ENCODE measurements around the gene SLC6A15.

The SLC6A15 gene

DNA sequence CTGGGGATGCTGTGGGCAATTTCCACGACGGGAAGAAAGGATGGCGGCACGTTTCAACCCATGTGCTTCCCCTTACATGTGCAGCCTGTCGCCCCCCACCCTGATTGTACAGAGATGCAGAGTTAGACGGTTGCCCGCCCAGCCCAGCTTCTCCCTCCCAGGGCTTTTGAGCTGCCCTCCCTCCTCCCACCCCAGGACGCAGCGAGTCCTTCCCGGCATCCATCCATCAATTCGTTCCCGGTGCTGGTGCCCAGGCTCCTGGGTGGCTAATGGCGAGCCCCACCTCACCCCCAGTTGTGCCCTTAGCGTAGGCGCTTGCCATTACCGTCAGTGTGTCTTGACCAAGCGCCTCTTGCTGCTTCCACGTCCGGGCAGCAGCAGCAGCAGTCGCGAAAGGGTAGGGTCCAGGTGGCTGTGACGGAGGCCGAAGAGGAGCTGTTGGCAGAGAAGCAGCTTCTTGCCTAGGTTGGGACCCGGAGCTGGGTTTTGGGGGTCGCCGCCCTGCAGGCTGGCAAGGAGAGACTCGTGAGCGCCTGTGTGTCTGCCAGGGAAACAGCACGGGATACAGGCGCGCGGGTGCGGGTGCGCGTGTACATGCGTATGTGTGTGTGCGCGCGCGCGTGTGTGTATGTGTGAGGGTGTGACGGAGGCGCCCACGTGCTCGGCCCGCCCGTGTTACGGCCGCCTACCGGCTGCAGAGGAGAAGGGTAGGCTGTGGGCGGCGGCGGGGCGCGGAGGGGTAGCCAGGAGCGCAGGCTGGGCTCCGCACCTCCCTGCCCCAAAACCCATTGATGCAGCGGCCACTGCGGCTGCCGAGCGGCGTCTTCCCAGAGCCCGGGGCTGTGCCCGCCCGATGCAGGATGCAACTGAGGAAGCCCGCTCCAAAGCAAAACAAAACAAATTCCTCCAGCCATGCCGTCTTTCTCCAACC is at the start of gene SLC6A15:
TSS of gene SLC6A15 (minus strand) at position 602 of the 931 bp plus-strand sequence. CDS start 20,679 bp downstream, outside the sequence.
- H3K27me3 ChIP-seq (ENCODE audit: control insufficient read depth in 1 of 2, insufficient read depth in 2 of 2, low read length in 2 of 2) = peaks cover 23 to 35% of the 10 kb centered on the region in 2 donors
- H3K9me3 ChIP-seq (ENCODE audit: control insufficient read depth in 2 of 2, low read length in 2 of 2) = no peaks in the 10 kb centered on the region
- peak within 1 kb of the TSS; percentile 72 to 76 for H3K4me3 ChIP-seq (ENCODE audit: low read length in 2 of 2)
- H3K4me1 ChIP-seq (ENCODE audit: control insufficient read depth, insufficient read depth, low read length) = peaks cover 8% of the 10 kb centered on the region
- H3K27ac ChIP-seq (ENCODE audit: low read length) = no peak within 1 kb of the TSS
- no peak within 1 kb of the TSS for H3K9ac ChIP-seq (ENCODE audit: low read length in 2 of 2)
- H3K36me3 ChIP-seq (ENCODE audit: control insufficient read depth in 2 of 2, insufficient read depth in 2 of 2, low read length in 2 of 2) = no peaks in the 10 kb centered on the region

DNA sequence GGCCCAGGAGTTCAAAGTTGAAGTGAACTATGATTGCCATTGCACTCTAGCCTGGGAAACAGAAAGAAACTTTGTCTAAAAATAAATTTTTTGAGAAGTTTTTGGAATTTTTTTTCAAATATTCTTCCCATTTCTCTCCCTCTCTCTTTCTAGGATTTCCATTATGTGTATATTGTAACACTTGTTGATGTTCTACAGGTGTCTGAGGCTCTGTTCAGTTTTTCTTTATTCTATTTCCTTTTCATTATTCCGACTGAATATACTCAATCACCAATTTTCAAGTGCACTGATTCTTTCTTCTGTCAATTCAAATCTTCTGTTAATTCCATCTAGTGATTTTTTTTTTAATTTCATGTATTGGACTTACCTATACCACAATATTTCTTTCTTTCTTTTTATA is 48.3 kb upstream of the SLC6A15 start:
- Histone ChIP-seq H3K4me1 (ENCODE audit: control insufficient read depth, insufficient read depth, low read length) (no peaks in the 10 kb centered on the region), H3K27me3 (ENCODE audit: control insufficient read depth in 1 of 2, insufficient read depth in 2 of 2, low read length in 2 of 2) (no peaks in the 10 kb centered on the region), H3K36me3 (ENCODE audit: control insufficient read depth in 2 of 2, insufficient read depth in 2 of 2, low read length in 2 of 2) (no peaks in the 10 kb centered on the region), H3K9me3 (ENCODE audit: control insufficient read depth in 2 of 2, low read length in 2 of 2) (no peaks in the 10 kb centered on the region), H3K27ac (ENCODE audit: low read length) (no peak overlapping the region), H3K9ac (ENCODE audit: low read length in 2 of 2) (no peak overlapping the region), H3K4me3 (ENCODE audit: low read length in 2 of 2) (no peak overlapping the region)

DNA sequence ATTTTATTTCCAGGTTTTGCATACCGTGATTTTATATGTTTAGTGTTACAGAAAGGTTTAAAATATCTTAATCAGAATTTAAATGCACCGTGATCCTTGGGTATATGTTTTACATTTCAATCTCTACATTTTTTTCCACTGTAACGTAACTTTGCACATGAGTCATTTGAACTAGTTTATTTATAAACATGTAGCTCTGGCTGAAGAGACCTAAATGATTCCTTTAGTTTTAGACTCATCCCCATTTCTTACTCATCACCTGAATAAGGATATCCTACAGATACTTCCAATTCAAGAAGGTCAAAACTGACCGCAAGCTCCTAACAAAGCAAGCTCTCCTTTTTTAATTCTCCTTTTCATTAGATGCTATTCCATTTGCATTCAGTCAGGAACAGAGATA is 42.7 kb upstream of the SLC6A15 start:
- Histone ChIP-seq H3K27me3 (ENCODE audit: control insufficient read depth in 1 of 2, insufficient read depth in 2 of 2, low read length in 2 of 2) (no peaks in the 10 kb centered on the region), H3K36me3 (ENCODE audit: control insufficient read depth in 2 of 2, insufficient read depth in 2 of 2, low read length in 2 of 2) (no peaks in the 10 kb centered on the region), H3K9me3 (ENCODE audit: control insufficient read depth in 2 of 2, low read length in 2 of 2) (no peaks in the 10 kb centered on the region), H3K4me3 (ENCODE audit: low read length in 2 of 2) (no peak overlapping the region), H3K27ac (ENCODE audit: low read length) (no peak overlapping the region), H3K4me1 (ENCODE audit: control insufficient read depth, insufficient read depth, low read length) (no peaks in the 10 kb centered on the region), H3K9ac (ENCODE audit: low read length in 2 of 2) (no peak overlapping the region)

DNA sequence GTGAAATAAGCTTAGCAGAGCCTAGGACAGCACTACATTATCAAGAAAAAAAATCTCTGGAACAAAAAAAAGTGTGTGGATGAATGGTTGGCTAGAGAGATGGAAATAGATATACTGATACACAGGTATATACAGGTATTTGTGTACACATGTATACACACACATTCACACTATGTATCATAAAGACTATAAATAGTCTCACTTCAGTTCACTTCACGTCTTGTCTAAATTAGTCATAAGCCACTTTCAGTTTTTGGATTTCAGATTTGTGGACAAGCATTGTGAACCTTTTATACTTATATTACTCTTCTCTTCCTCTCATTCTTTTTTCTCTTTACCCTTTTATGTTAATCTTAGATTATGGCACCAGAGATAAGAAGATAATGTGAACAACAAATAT is 41.8 kb upstream of the SLC6A15 start:
- Histone ChIP-seq H3K36me3 (ENCODE audit: control insufficient read depth in 2 of 2, insufficient read depth in 2 of 2, low read length in 2 of 2) (no peaks in the 10 kb centered on the region), H3K27me3 (ENCODE audit: control insufficient read depth in 1 of 2, insufficient read depth in 2 of 2, low read length in 2 of 2) (no peaks in the 10 kb centered on the region), H3K27ac (ENCODE audit: low read length) (no peak overlapping the region), H3K9me3 (ENCODE audit: control insufficient read depth in 2 of 2, low read length in 2 of 2) (no peaks in the 10 kb centered on the region), H3K4me3 (ENCODE audit: low read length in 2 of 2) (no peak overlapping the region), H3K9ac (ENCODE audit: low read length in 2 of 2) (no peak overlapping the region), H3K4me1 (ENCODE audit: control insufficient read depth, insufficient read depth, low read length) (no peaks in the 10 kb centered on the region)

DNA sequence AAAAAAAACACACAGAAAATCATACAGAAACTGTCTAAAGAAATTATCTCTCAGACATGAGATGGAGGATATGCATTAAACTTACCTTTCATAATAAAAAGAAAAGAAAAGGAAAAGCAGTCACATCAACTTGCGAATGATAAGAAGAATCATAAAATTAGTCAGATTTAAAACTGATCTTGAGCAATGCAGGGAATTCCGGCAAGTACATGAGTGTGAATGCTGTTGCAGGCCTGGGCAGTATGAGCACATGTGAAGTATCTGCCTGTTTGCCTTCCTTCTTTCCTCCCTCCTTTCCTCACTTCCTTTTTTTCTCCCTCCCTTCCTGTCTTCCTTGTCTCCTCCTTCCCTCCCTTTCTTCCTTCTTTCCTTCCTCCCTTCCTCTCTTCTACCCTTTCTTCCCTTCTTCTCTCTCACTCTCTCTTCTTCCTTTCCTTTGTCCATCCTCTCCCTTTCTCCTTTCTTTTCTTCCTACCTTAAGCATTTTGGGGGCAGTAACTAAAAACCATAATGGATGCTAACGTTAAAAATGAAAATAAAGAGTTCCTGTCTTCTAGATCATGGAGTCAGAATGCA is 38.5 kb upstream of the SLC6A15 start:
- H3K27ac ChIP-seq (ENCODE audit: low read length) = no peak overlapping the region
- no peaks in the 10 kb centered on the region for H3K36me3 ChIP-seq (ENCODE audit: control insufficient read depth in 2 of 2, insufficient read depth in 2 of 2, low read length in 2 of 2)
- no peaks in the 10 kb centered on the region for H3K9me3 ChIP-seq (ENCODE audit: control insufficient read depth in 2 of 2, low read length in 2 of 2)
- H3K9ac ChIP-seq (ENCODE audit: low read length in 2 of 2) = no peak overlapping the region
- H3K4me3 ChIP-seq (ENCODE audit: low read length in 2 of 2) = no peak overlapping the region
- no peaks in the 10 kb centered on the region for H3K4me1 ChIP-seq (ENCODE audit: control insufficient read depth, insufficient read depth, low read length)
- H3K27me3 ChIP-seq (ENCODE audit: control insufficient read depth in 1 of 2, insufficient read depth in 2 of 2, low read length in 2 of 2) = no peaks in the 10 kb centered on the region

DNA sequence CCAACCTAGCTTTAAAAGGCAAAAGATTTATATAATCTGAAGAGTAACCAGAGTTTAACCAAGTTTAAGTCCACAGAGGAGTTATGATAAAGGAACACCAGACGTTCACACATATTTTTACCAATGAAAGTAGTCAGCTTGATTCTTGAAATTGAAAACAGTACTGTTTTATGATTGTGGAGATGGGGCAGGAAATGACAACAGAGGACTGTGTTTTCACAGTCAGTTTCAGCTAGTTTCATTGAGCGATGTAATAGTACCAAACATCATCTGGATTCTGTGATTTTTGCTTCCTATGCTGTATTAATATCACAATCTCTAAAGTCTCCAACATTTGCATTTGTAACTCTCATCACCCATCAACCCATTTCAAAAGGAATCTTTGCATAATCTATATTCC is 34.2 kb upstream of the SLC6A15 start:
- no peak overlapping the region for H3K4me3 ChIP-seq (ENCODE audit: low read length in 2 of 2)
- no peaks in the 10 kb centered on the region for H3K9me3 ChIP-seq (ENCODE audit: control insufficient read depth in 2 of 2, low read length in 2 of 2)
- no peaks in the 10 kb centered on the region for H3K36me3 ChIP-seq (ENCODE audit: control insufficient read depth in 2 of 2, insufficient read depth in 2 of 2, low read length in 2 of 2)
- H3K4me1 ChIP-seq (ENCODE audit: control insufficient read depth, insufficient read depth, low read length) = no peaks in the 10 kb centered on the region
- H3K27ac ChIP-seq (ENCODE audit: low read length) = no peak overlapping the region
- H3K9ac ChIP-seq (ENCODE audit: low read length in 2 of 2) = no peak overlapping the region
- no peaks in the 10 kb centered on the region for H3K27me3 ChIP-seq (ENCODE audit: control insufficient read depth in 1 of 2, insufficient read depth in 2 of 2, low read length in 2 of 2)

DNA sequence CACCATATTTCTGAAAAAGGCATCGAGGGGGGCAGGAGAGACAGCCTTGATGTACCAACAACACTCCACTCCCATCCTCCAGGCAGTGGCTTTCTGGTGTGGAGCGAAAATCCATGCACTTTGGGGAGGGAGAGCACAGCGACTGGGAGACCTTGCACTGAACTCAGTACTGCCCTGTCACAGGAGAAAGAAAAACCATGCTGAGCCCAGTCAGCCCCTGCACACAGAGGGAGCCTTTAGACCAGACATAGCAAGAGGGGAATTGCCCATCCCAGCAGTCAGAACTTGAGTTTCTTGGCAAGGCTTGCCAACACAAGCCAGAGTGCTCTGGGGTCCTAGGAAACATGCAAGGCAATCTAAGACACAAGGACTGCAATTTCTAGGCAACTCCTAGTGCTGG is 24.8 kb upstream of the SLC6A15 start:
- Histone ChIP-seq H3K9ac (ENCODE audit: low read length in 2 of 2) (no peak overlapping the region), H3K4me1 (ENCODE audit: control insufficient read depth, insufficient read depth, low read length) (no peaks in the 10 kb centered on the region), H3K9me3 (ENCODE audit: control insufficient read depth in 2 of 2, low read length in 2 of 2) (no peaks in the 10 kb centered on the region), H3K36me3 (ENCODE audit: control insufficient read depth in 2 of 2, insufficient read depth in 2 of 2, low read length in 2 of 2) (no peaks in the 10 kb centered on the region), H3K27ac (ENCODE audit: low read length) (no peak overlapping the region), H3K4me3 (ENCODE audit: low read length in 2 of 2) (no peak overlapping the region), H3K27me3 (ENCODE audit: control insufficient read depth in 1 of 2, insufficient read depth in 2 of 2, low read length in 2 of 2) (no peaks in the 10 kb centered on the region)

DNA sequence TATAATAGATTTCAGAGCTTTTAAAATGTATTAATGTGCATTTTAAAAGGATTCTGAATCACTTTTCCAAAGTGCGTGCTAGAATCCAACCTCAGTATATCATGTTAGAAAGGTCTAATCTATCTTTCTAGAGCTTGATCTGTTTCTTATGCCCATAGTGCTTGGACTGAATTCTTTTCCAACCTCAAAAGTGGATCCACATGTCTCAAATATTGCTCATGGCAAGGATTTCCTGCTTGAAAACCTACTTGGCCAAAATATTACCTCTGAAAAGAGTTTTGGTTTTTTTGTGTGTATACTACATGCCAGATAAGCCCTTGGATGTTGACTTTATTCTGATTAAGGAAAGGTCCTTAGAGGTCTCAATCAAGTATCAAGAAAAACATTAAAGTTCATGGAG is 16.9 kb upstream of the SLC6A15 start:
- H3K9me3 ChIP-seq (ENCODE audit: control insufficient read depth in 2 of 2, low read length in 2 of 2) = no peaks in the 10 kb centered on the region
- H3K4me1 ChIP-seq (ENCODE audit: control insufficient read depth, insufficient read depth, low read length) = no peaks in the 10 kb centered on the region
- H3K27ac ChIP-seq (ENCODE audit: low read length) = no peak overlapping the region
- no peak overlapping the region for H3K4me3 ChIP-seq (ENCODE audit: low read length in 2 of 2)
- no peaks in the 10 kb centered on the region for H3K36me3 ChIP-seq (ENCODE audit: control insufficient read depth in 2 of 2, insufficient read depth in 2 of 2, low read length in 2 of 2)
- H3K27me3 ChIP-seq (ENCODE audit: control insufficient read depth in 1 of 2, insufficient read depth in 2 of 2, low read length in 2 of 2) = no peaks in the 10 kb centered on the region
- no peak overlapping the region for H3K9ac ChIP-seq (ENCODE audit: low read length in 2 of 2)

DNA sequence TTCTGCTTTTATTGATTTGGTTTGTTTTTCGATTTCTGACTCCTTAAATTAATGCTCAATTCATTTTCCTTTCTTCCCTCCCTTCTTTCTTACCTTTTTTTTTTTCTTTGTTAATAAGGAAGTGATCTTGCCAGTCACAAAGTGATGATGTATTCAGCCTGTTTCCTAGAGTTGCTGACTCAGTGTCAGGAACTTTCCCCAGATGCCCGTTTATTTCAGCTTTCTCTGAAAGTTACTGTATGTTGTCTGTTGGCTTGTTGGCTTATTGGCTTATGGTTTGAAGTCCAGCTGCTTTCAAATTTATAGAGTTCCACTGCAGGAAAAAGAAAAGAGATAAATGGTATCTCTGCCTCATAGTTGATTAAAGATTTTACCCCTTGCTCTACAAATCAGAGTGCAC is 12.4 kb upstream of the SLC6A15 start:
- Histone ChIP-seq H3K4me1 (ENCODE audit: control insufficient read depth, insufficient read depth, low read length) (no peaks in the 10 kb centered on the region), H3K9me3 (ENCODE audit: control insufficient read depth in 2 of 2, low read length in 2 of 2) (no peaks in the 10 kb centered on the region), H3K9ac (ENCODE audit: low read length in 2 of 2) (no peak overlapping the region), H3K27me3 (ENCODE audit: control insufficient read depth in 1 of 2, insufficient read depth in 2 of 2, low read length in 2 of 2) (no peaks in the 10 kb centered on the region), H3K4me3 (ENCODE audit: low read length in 2 of 2) (no peak overlapping the region), H3K27ac (ENCODE audit: low read length) (no peak overlapping the region), H3K36me3 (ENCODE audit: control insufficient read depth in 2 of 2, insufficient read depth in 2 of 2, low read length in 2 of 2) (no peaks in the 10 kb centered on the region)

DNA sequence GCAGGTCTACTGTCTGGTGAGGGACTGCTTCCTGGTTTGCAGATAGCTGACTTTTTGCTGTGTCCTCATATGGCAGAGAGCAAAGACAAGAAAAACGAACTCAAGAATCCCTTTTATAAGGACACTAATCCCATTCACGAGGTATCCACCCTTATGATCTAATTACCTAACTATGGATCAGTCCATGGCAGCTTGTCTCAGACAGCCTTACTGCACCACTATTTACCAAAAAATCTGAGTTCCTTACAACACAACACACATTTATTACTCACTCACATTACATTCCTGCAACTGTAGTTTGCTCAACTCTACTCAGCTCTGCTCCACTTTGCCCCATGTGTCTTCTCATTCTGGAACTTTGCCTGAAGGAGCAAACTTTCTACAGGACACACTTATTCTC is 10.1 kb upstream of the SLC6A15 start:
- Histone ChIP-seq H3K4me3 (ENCODE audit: low read length in 2 of 2) (no peak overlapping the region), H3K9ac (ENCODE audit: low read length in 2 of 2) (no peak overlapping the region), H3K27me3 (ENCODE audit: control insufficient read depth in 1 of 2, insufficient read depth in 2 of 2, low read length in 2 of 2) (no peaks in the 10 kb centered on the region), H3K27ac (ENCODE audit: low read length) (no peak overlapping the region), H3K9me3 (ENCODE audit: control insufficient read depth in 2 of 2, low read length in 2 of 2) (no peaks in the 10 kb centered on the region), H3K36me3 (ENCODE audit: control insufficient read depth in 2 of 2, insufficient read depth in 2 of 2, low read length in 2 of 2) (no peaks in the 10 kb centered on the region), H3K4me1 (ENCODE audit: control insufficient read depth, insufficient read depth, low read length) (no peaks in the 10 kb centered on the region)

DNA sequence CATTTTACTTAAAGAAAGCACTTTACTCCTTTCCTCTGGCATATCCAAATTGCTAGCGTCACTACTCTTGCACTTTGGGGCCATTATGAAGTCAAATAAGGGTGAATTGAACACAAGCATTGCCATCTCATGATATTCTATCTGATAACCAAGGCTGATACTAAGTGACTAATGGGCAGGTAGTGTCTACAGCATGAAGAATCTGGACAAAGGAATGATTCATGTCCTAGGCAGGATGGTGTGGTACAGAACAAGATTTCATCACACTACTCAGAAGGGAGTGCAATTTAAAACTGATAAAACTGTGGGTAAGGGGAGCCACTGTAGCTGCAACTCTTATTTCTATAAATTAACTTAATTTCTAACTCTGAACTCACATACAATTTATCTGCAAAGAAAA is 7.7 kb upstream of the SLC6A15 start:
- H3K4me1 ChIP-seq (ENCODE audit: control insufficient read depth, insufficient read depth, low read length) = no peaks in the 10 kb centered on the region
- H3K27ac ChIP-seq (ENCODE audit: low read length) = no peak overlapping the region
- no peak overlapping the region for H3K4me3 ChIP-seq (ENCODE audit: low read length in 2 of 2)
- no peak overlapping the region for H3K9ac ChIP-seq (ENCODE audit: low read length in 2 of 2)
- H3K27me3 ChIP-seq (ENCODE audit: control insufficient read depth in 1 of 2, insufficient read depth in 2 of 2, low read length in 2 of 2) = no peaks in the 10 kb centered on the region
- H3K36me3 ChIP-seq (ENCODE audit: control insufficient read depth in 2 of 2, insufficient read depth in 2 of 2, low read length in 2 of 2) = no peaks in the 10 kb centered on the region
- H3K9me3 ChIP-seq (ENCODE audit: control insufficient read depth in 2 of 2, low read length in 2 of 2) = no peaks in the 10 kb centered on the region

Measured in stomach smooth muscle (tissue), 2 donors.